ENCODE results near the gene WDCP.
"Not testable (repeated sequence)": the region's sequence is repeated elsewhere in the genome, so short reads cannot be mapped to it uniquely, and the experiment has no call there.

Gene WDCP

DNA sequence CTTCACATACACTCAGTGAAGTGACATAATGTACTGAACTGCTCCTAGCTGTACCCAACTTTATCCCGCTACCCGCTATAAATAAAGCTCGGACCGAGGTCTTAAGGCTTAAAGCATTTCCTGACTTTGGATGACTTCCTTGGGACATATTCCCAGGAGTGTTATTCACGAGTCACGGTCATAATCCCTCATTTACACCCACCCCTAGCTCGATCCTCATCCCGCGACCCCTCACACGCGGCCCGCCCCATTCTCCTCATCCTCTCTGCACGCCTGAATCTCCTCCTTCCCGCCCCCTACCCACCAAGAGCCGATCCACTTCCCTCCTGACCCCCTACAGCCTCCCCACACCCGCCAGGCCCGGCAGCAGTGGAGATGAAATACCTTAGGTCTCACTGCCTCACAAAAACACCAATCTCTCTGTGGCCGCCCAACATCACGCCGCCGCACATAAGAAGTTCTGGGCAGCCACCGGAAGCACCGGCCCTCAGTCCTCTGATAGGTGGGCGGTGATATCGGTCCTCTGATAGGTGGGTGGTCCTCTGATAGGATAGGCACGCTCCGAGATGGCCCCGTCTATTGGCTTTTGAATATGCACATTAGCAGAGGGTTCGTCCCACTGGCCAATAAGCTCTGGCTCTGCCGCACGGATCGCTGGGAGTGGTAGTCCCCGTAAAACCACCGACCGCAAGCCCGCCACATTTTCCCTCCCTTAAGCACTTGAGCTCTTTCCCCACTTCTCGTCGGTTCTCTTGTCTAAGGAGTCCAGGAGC is at the start of gene WDCP:
Gene WDCP, minus strand, starts transcription at position 462 of the 773 bp plus-strand sequence. CDS start 7,897 bp downstream, outside the sequence.
- Histone ChIP-seq H3K36me3 (replicated peaks) (no peaks in the 10 kb centered on the region), H3K27ac (peak within 1 kb of the TSS; percentile 18), H3K27me3 (replicated peaks) (no peaks in the 10 kb centered on the region), H3K4me3 (ENCODE audit: low read depth, low read length) (peak within 1 kb of the TSS; percentile 83)
- in situ Hi-C loops (cut with HindIII; ENCODE audit: low pct_ligation_motif_present, low sequenced_read_pairs): no loop called here
- peak; percentile 100 for DNase-seq
- TF ChIP-seq, protein P1, sequence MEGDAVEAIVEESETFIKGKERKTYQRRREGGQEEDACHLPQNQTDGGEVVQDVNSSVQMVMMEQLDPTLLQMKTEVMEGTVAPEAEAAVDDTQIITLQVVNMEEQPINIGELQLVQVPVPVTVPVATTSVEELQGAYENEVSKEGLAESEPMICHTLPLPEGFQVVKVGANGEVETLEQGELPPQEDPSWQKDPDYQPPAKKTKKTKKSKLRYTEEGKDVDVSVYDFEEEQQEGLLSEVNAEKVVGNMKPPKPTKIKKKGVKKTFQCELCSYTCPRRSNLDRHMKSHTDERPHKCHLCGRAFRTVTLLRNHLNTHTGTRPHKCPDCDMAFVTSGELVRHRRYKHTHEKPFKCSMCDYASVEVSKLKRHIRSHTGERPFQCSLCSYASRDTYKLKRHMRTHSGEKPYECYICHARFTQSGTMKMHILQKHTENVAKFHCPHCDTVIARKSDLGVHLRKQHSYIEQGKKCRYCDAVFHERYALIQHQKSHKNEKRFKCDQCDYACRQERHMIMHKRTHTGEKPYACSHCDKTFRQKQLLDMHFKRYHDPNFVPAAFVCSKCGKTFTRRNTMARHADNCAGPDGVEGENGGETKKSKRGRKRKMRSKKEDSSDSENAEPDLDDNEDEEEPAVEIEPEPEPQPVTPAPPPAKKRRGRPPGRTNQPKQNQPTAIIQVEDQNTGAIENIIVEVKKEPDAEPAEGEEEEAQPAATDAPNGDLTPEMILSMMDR (IDR thresholded peaks at IDR 0.05; ENCODE audit: low read depth, low read length, missing control alignments): no peak

GRCh38 chr2:24095171-24095677 is 48.0 kb upstream of the WDCP start:
- DNase-seq; in situ Hi-C loops (cut with HindIII; ENCODE audit: low pct_ligation_motif_present, low sequenced_read_pairs); H3K36me3 ChIP-seq (replicated peaks); H3K4me3 ChIP-seq (ENCODE audit: low read depth, low read length); H3K27ac ChIP-seq; H3K27me3 ChIP-seq (replicated peaks): not testable (repeated sequence)

- in situ Hi-C loops (cut with HindIII; ENCODE audit: low pct_ligation_motif_present, low sequenced_read_pairs); H3K27ac ChIP-seq; H3K27me3 ChIP-seq (replicated peaks); H3K36me3 ChIP-seq (replicated peaks); DNase-seq; H3K4me3 ChIP-seq (ENCODE audit: low read depth, low read length): not testable (repeated sequence)
Observed at GRCh38 chr2:24093270-24093669, 46.1 kb upstream of the WDCP start.

- Histone ChIP-seq H3K27ac (no peak overlapping the region), H3K27me3 (replicated peaks) (no peaks in the 10 kb centered on the region), H3K36me3 (replicated peaks) (no peaks in the 10 kb centered on the region), H3K4me3 (ENCODE audit: low read depth, low read length) (no peak overlapping the region)
- no peak for DNase-seq
- TF ChIP-seq, protein P1 (IDR thresholded peaks at IDR 0.05; ENCODE audit: low read depth, low read length, missing control alignments): no peak
- in situ Hi-C loops (cut with HindIII; ENCODE audit: low pct_ligation_motif_present, low sequenced_read_pairs): no loop called here
Observed at GRCh38 chr2:24088821-24089359, 41.7 kb upstream of the WDCP start.

GRCh38 chr2:24087032-24087431 is 39.8 kb upstream of the WDCP start:
- DNase-seq: no peak
- peaks cover 9% of the 10 kb centered on the region for H3K36me3 ChIP-seq (replicated peaks)
- in situ Hi-C loops (cut with HindIII; ENCODE audit: low pct_ligation_motif_present, low sequenced_read_pairs): no loop called here
- no peaks in the 10 kb centered on the region for H3K27me3 ChIP-seq (replicated peaks)
- no peak overlapping the region for H3K4me3 ChIP-seq (ENCODE audit: low read depth, low read length)
- TF ChIP-seq, protein P1 (IDR thresholded peaks at IDR 0.05; ENCODE audit: low read depth, low read length, missing control alignments): no peak
- H3K27ac ChIP-seq: no peak overlapping the region

GRCh38 chr2:24086241-24086640 is 39.0 kb upstream of the WDCP start:
- in situ Hi-C loops (cut with HindIII; ENCODE audit: low pct_ligation_motif_present, low sequenced_read_pairs): no loop called here
- Histone ChIP-seq H3K27ac (no peak overlapping the region), H3K4me3 (ENCODE audit: low read depth, low read length) (no peak overlapping the region), H3K36me3 (replicated peaks) (peaks cover 13% of the 10 kb centered on the region), H3K27me3 (replicated peaks) (no peaks in the 10 kb centered on the region)
- DNase-seq: no peak
- TF ChIP-seq, protein P1 (IDR thresholded peaks at IDR 0.05; ENCODE audit: low read depth, low read length, missing control alignments): no peak

Measured in brain microvascular endothelial cell (primary cell).